CD4-positive, alpha-beta T cell treated with Interleukin-15 for 4 hours (primary cell): ENCODE data around the gene UGT1A5.
"Not testable (repeated sequence)": the region's sequence is repeated elsewhere in the genome, so short reads cannot be mapped to it uniquely, and the experiment has no call there.

ENCODE experiments used
- DNase-seq: peaks from one replicate; pipeline ENCODE4 v3.0.0-alpha.2; 2020; ENCODE audit warnings: low spot score

UGT1A5 gene

GRCh38 chr2:233746475-233747282 is 34.0 kb downstream of the UGT1A5 start:
- DNase-seq = no peak

DNA sequence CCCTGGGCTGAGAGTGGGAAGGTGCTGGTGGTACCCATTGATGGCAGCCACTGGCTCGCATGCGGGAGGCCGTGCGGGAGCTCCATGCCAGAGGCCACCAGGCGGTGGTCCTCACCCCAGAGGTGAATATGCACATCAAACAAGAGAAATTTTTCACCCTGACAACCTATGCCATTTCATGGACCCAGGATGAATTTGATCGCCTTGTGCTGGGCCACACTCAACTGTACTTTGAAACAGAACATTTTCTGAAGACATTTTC is 34.5 kb downstream of the UGT1A5 start:
- no peak for DNase-seq

GRCh38 chr2:233750689-233751088 is 38.0 kb downstream of the UGT1A5 start:
- not testable (repeated sequence) for DNase-seq

- not testable (repeated sequence) for DNase-seq
Measured at GRCh38 chr2:233751212-233752009, 38.7 kb downstream of the UGT1A5 start.

GRCh38 chr2:233754872-233755611 is 42.3 kb downstream of the UGT1A5 start:
- no peak for DNase-seq

GRCh38 chr2:233756429-233757081 is 43.8 kb downstream of the UGT1A5 start:
- no peak for DNase-seq

- no peak for DNase-seq
Measured at GRCh38 chr2:233758141-233758540, 45.4 kb downstream of the UGT1A5 start.

GRCh38 chr2:233758849-233759248 is 46.1 kb downstream of the UGT1A5 start:
- DNase-seq = no peak

- no peak for DNase-seq
Measured at GRCh38 chr2:233760043-233760442, 47.3 kb downstream of the UGT1A5 start, which contains the start of gene UGT1A1. UGT1A1 (plus strand) TSS chr2:233760270; CDS start chr2:233760288, 18 bp downstream.

DNA sequence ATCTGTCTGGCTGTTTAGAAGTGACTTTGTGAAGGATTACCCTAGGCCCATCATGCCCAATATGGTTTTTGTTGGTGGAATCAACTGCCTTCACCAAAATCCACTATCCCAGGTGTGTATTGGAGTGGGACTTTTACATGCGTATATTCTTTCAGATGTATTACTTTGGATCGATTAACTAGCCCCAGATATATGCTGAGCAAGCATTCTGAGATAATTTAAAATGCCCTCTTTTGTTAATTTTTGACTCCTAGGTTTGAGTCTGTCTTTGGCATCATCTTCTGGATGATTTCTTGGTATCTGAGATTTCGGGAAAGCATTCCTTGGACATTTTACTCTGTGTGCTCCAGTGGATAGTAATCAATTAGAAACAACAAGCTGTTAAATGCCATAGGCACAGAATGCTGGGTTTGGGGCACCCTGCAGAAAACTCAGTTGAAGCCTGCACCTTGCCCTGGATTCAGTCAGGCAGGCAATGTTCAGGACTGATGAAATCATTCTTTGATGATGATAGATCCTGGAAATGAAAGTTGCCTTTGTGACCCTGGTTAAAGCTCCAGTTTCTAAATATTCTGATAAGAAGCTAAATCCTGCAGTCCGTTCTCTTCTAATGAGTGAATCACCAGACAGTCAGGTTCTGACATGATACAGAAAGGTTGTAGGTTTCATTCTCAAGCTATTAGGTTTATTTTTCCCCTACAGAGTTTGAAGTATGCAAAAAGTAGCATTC is 48.5 kb downstream of the UGT1A5 start:
- DNase-seq = no peak

DNA sequence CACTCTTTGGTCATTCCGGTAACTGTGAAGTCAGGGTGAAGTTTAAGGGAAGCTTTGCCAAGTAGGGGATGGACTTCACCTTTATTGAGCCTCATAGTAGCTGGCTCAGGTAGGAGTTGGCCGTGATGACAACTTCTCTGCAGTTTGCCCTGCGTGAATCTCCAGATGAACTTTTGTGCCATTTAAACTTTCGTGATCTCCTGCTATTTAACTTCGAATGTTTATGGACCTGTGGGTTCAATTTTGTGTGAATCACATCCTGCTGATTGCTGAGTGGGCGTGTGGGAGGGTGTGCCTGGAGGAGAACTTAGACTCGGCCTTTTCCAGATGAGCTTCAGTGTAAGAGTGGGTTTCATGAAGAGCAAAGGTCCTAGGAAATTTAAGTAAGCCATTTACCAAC is 51.6 kb downstream of the UGT1A5 start:
- no peak for DNase-seq

GRCh38 chr2:233764761-233765160 is 52.1 kb downstream of the UGT1A5 start:
- no peak for DNase-seq

GRCh38 chr2:233766416-233766815 is 53.7 kb downstream of the UGT1A5 start:
- no peak for DNase-seq

DNA sequence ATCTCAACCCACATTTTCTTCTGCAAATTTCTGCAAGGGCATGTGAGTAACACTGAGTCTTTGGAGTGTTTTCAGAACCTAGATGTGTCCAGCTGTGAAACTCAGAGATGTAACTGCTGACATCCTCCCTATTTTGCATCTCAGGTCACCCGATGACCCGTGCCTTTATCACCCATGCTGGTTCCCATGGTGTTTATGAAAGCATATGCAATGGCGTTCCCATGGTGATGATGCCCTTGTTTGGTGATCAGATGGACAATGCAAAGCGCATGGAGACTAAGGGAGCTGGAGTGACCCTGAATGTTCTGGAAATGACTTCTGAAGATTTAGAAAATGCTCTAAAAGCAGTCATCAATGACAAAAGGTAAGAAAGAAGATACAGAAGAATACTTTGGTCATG is 55.4 kb downstream of the UGT1A5 start:
- DNase-seq = no peak

- DNase-seq = no peak
Measured at GRCh38 chr2:233769260-233769659, 56.6 kb downstream of the UGT1A5 start.

DNA sequence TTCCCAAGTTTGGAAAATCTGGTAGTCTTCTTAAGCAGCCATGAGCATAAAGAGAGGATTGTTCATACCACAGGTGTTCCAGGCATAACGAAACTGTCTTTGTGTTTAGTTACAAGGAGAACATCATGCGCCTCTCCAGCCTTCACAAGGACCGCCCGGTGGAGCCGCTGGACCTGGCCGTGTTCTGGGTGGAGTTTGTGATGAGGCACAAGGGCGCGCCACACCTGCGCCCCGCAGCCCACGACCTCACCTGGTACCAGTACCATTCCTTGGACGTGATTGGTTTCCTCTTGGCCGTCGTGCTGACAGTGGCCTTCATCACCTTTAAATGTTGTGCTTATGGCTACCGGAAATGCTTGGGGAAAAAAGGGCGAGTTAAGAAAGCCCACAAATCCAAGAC is 59.4 kb downstream of the UGT1A5 start:
- DNase-seq = no peak

GRCh38 chr2:233772583-233772982 is 59.9 kb downstream of the UGT1A5 start:
- no peak for DNase-seq

DNA sequence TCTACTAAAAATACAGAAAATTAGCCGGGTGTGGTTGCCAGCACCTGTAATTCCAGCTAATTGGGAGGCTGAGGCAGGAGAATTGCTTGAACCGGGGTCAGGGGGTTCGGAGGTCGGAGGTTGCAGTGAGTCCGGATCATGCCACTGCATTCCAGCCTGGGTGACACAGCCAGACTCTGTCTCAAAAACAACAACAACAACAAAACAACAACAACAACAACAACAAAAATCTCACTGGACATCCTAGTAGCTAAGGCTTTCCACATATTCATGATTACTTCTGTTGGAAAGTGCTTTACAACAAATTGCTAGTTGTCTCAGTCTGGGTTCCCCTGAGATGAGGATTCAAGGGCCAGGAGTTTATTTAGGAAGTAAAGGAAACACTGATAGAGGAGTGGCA is 61.1 kb downstream of the UGT1A5 start:
- DNase-seq = no peak

DNA sequence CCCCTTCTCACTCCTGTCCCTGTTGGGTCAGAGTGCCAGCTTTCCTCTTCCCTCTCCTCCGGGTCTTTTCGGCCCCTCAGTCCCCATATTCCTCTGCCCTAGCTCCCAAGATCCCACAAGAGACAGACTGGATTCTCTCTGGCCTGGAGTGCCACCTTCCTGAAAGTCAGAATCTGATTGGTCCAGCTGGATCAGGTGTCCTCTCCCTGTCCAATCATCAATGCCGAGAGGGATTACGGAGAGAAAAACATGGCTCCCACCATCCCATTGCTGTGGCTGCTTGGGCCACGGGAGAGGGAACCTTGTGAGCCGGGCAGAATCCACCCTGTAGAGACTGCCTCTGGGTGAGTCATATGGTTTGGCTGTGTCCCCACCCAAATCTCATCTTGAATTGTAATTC is 62.7 kb downstream of the UGT1A5 start:
- DNase-seq = no peak

DNA sequence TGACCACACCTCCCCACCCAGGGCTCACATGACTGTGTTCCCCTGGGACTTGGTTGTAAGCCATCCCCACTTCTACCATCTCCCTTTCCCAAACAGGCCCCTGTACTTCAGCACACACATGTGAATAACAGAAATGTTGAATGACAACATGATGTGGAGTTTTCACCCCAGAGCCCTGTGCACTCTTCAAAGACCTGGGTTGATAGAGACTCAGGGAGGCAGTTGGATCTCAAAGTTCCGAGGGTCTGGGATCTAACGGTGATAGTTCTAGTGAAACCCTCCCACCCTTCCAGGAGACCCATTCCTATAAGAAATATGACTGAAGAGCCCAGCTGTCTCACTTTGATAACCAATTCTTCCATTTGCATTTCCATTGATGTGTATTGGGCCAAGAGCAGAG is 65.3 kb downstream of the UGT1A5 start, which contains the start of gene MROH2A:
MROH2A (plus strand) TSS at position 301 of the 400 bp plus-strand sequence. CDS start 1,029 bp downstream, outside the sequence.
- no peak for DNase-seq

DNA sequence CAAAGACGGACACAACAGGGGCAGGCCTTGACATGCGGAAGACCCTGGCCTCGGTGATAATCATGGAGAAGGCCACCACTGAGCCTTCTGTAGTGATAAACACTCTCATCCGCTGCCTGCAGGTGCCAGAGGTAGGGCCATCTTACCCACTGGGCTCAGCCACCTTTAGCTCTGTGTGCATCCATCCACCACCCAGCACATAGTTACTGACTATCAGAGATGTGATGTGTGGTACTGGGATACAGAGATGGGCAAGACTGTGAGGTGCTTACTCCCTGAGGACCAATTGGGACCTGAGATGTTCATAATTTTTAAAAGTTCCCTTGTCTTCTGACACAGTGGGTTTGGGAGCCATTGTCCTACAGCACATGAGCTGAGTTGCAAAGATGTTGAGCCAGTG is 67.0 kb downstream of the UGT1A5 start:
- DNase-seq = no peak
